SK-N-SH (cell line): ENCODE data around the gene PHLPP1.

Experiments used
- CHD2 ChIP-seq: fragments of 150-350 bp; IDR thresholded peaks from 2 replicates; pipeline ENCODE4 v1.6.1; 2018; ENCODE audit warnings: low read length; ENCODE audit not compliant: partially characterized antibody
- GABPA ChIP-seq: IDR thresholded peaks from 2 replicates; pipeline ENCODE4 v1.4.0; 2012; ENCODE audit warnings: low read depth, mild to moderate bottlenecking
- MEF2A ChIP-seq: IDR thresholded peaks from 2 replicates; pipeline ENCODE4 v1.4.0; 2012; ENCODE audit warnings: low read depth, borderline replicate concordance
- RFX5 ChIP-seq: IDR thresholded peaks from 2 replicates; pipeline ENCODE4 v1.6.1; 2012; ENCODE audit warnings: mild to moderate bottlenecking, improper control_type of control experiment, low read length
- TAF1 ChIP-seq: IDR thresholded peaks from 2 replicates; pipeline ENCODE4 v1.6.1; 2012; ENCODE audit warnings: low read depth, mild to moderate bottlenecking, low read length, moderate library complexity, borderline replicate concordance
- TF ChIP-seq, protein P1 (sequence below): fragments of 200-600 bp; sonication (generic); IDR thresholded peaks from 2 replicates; pipeline ENCODE4 v1.6.1; 2017; ENCODE audit warnings: antibody characterized with exemption, mild to moderate bottlenecking, moderate library complexity

DNA sequence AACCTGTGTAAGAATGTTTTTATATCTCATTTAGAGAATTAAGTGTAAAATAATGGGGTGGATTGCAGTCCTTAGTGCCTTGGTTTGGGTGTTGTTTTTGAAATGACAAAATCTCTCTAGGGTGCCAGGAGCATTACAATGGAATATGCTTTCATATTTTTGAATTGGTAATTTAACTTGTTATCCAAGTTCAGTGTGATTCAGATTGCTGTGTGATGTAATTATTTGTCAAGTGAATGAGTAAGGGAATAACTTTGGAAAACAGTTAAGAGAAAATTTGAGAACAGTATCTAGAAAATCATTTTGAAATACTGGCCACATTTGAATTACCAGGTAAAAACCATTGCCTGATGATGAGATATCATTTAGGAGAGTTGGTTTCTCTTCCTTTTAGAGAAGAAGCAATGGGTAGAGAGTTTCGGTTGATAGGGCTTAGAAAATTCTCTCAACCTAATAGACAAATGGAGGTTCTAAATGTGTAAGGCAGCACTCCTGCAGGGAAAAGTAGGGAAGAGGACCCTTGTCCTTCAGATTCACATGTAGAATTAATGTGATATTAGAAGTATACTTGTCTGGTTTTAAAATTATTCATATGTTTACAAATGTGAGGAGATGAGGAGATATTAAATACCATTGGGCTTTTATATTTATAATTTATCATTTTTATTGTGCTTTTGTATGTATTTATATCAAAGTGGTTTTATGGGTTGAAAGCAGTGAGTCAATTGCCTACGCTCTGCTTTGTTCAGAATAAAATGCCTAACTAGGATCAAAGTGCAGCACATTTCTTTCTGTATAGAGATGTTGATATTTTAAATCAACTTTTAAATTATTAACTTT lies 124.8 kb downstream of the PHLPP1 start:
- TF ChIP-seq, protein P1, sequence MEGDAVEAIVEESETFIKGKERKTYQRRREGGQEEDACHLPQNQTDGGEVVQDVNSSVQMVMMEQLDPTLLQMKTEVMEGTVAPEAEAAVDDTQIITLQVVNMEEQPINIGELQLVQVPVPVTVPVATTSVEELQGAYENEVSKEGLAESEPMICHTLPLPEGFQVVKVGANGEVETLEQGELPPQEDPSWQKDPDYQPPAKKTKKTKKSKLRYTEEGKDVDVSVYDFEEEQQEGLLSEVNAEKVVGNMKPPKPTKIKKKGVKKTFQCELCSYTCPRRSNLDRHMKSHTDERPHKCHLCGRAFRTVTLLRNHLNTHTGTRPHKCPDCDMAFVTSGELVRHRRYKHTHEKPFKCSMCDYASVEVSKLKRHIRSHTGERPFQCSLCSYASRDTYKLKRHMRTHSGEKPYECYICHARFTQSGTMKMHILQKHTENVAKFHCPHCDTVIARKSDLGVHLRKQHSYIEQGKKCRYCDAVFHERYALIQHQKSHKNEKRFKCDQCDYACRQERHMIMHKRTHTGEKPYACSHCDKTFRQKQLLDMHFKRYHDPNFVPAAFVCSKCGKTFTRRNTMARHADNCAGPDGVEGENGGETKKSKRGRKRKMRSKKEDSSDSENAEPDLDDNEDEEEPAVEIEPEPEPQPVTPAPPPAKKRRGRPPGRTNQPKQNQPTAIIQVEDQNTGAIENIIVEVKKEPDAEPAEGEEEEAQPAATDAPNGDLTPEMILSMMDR = no peak
- TF ChIP-seq TAF1 (no peak), RFX5 (no peak), MEF2A (no peak), CHD2 (no peak), GABPA (no peak)
